NCI-H2227 treated with DMSO at 0.1 percent for 48 hours (cell line): Measurements from ENCODE around the gene TSPAN4.

Experiments used
- DNase-seq: peaks from one replicate; lab custom pipeline; 2025; lab: John Stamatoyannopoulos, UW

Gene TSPAN4

GRCh38 chr11:842370-843002 lies at the start of gene TSPAN4, which contains the start of gene POLR2L:
TSPAN4 (plus strand) TSS chr11:842852; CDS start chr11:850305, 7,453 bp downstream.
POLR2L (minus strand) TSS chr11:842529; CDS start chr11:842508, 21 bp downstream.
- DNase-seq = peak; percentile 92

GRCh38 chr11:792873-793272 lies 49.8 kb upstream of the TSPAN4 start:
- no peak for DNase-seq

- DNase-seq = no peak
Measured at GRCh38 chr11:793556-793955, 49.1 kb upstream of the TSPAN4 start.

- no peak for DNase-seq
Measured at GRCh38 chr11:794013-794765, 48.5 kb upstream of the TSPAN4 start.

- no peak for DNase-seq
Measured at GRCh38 chr11:794766-795633, 47.7 kb upstream of the TSPAN4 start.

- peak; percentile 78 for DNase-seq
Measured at GRCh38 chr11:795634-796564, 46.8 kb upstream of the TSPAN4 start.

GRCh38 chr11:796565-797295 lies 45.9 kb upstream of the TSPAN4 start:
- no peak for DNase-seq

- peak; percentile 90 for DNase-seq
Measured at GRCh38 chr11:797296-798092, 45.2 kb upstream of the TSPAN4 start.

- peak; percentile 83 for DNase-seq
Measured at GRCh38 chr11:798093-798713, 44.4 kb upstream of the TSPAN4 start, which contains the start of gene SLC25A22. SLC25A22 (minus strand) TSS chr11:798281; CDS start chr11:795006, 3,275 bp downstream.

- no peak for DNase-seq
Measured at GRCh38 chr11:799641-800316, 42.9 kb upstream of the TSPAN4 start.

GRCh38 chr11:800473-800872 lies 42.2 kb upstream of the TSPAN4 start:
- DNase-seq = no peak

- no peak for DNase-seq
Measured at GRCh38 chr11:801097-801780, 41.4 kb upstream of the TSPAN4 start.

- no peak for DNase-seq
Measured at GRCh38 chr11:802018-802617, 40.5 kb upstream of the TSPAN4 start.

- DNase-seq = no peak
Measured at GRCh38 chr11:802693-803466, 39.8 kb upstream of the TSPAN4 start.

GRCh38 chr11:803467-803742 lies 39.2 kb upstream of the TSPAN4 start:
- no peak for DNase-seq

GRCh38 chr11:803770-804598 lies 38.7 kb upstream of the TSPAN4 start:
- DNase-seq = no peak
